Endodermal cell (in vitro differentiated cells): ENCODE data around the gene C14orf180. TPM values are rescaled to one million over a fixed set of nuclear protein-coding genes. Genes with fewer than 3 reads are reported as not detected.

Experiments used
- DNase-seq: peaks from one replicate; pipeline ENCODE4 v3.0.0-alpha.2; 2017
- H3K27ac ChIP-seq: 2 replicates; pipeline ENCODE4 v1.5.1; 2013; ENCODE audit warnings: mild to moderate bottlenecking, low read depth, low read length, moderate library complexity
- H3K27me3 ChIP-seq: 2 replicates; pipeline ENCODE4 v1.6.1; 2013; ENCODE audit warnings: mild to moderate bottlenecking, low read length, moderate library complexity; ENCODE audit not compliant: insufficient read depth, control insufficient read depth, poor library complexity, severe bottlenecking
- H3K36me3 ChIP-seq: 2 replicates; pipeline ENCODE4 v1.7.0; 2013; ENCODE audit warnings: mild to moderate bottlenecking, low read length, moderate library complexity; ENCODE audit not compliant: control insufficient read depth, insufficient read depth
- H3K4me1 ChIP-seq: one replicate; pipeline ENCODE4 v1.7.0; 2013; ENCODE audit warnings: low read length; ENCODE audit not compliant: control insufficient read depth, insufficient read depth
- H3K4me3 ChIP-seq: 2 replicates; pipeline ENCODE4 v1.5.1; 2013; ENCODE audit warnings: mild to moderate bottlenecking, low read length, moderate library complexity
- H3K9ac ChIP-seq: 2 replicates; pipeline ENCODE4 v1.6.1; 2013; ENCODE audit warnings: mild to moderate bottlenecking, low read length, moderate library complexity; ENCODE audit not compliant: poor library complexity, severe bottlenecking; ENCODE audit errors: extremely low read depth
- H3K9me3 ChIP-seq: 2 replicates; pipeline ENCODE4 v1.6.1; 2013; ENCODE audit warnings: mild to moderate bottlenecking, low read length, moderate library complexity; ENCODE audit not compliant: control insufficient read depth
- H3K27ac Mint-ChIP-seq: 2 replicates; pipeline ENCODE4 v1.8.0; 2020; ENCODE audit warnings: mixed read lengths
- H3K27me3 Mint-ChIP-seq: 2 replicates; pipeline ENCODE4 v1.8.0; 2021; ENCODE audit warnings: mild to moderate bottlenecking, mixed read lengths; ENCODE audit not compliant: insufficient read depth
- H3K36me3 Mint-ChIP-seq: 2 replicates; pipeline ENCODE4 v1.8.0; 2020; ENCODE audit warnings: low read depth, mixed read lengths
- H3K4me1 Mint-ChIP-seq: 2 replicates; pipeline ENCODE4 v1.8.0; 2020; ENCODE audit warnings: mixed read lengths
- H3K4me3 Mint-ChIP-seq: 2 replicates; pipeline ENCODE4 v1.8.0; 2020; ENCODE audit warnings: mild to moderate bottlenecking, moderate library complexity, mixed read lengths
- H3K9me3 Mint-ChIP-seq: 2 replicates; pipeline ENCODE4 v1.8.0; 2020; ENCODE audit warnings: mild to moderate bottlenecking, mixed read lengths
- CTCF ChIP-seq: fragments of 200-600 bp; sonication (generic); conservative IDR thresholded peaks from 2 replicates; pipeline ENCODE4 v1.5.0; 2021; ENCODE audit warnings: antibody characterized with exemption, mild to moderate bottlenecking
- WGBS, 2 experiments: methylation state at CpG; one replicate each; pipeline versions ENCODE4 v1.1.5 to v1.1.7; 2013; ENCODE audit warnings: missing lambda C conversion rate in 2 of 2, mixed read lengths in 1 of 2; ENCODE audit not compliant: insufficient coverage in 1 of 2, insufficient read length in 1 of 2; 5-methylcytosine and 5-hydroxymethylcytosine counted together
- total RNA-seq, 2 donors: library from RNA; stranded (reverse); fragmentation: NEBNext Ultra II Directional in 1 of 2; extraction: Animal tissue kit (Norgen Biotek cat#: 25700) in 1 of 2; gene quantifications; 2 replicates in 1 of 2; 3 replicates in 1 of 2; pipeline ENCODE4 v1.2.1, GENCODE V29; 2021

Gene C14orf180
- total RNA-seq, 2 donors from 2014 or later, result not detected

- TF ChIP-seq CTCF, result no peak
Observed at GRCh38 chr14:104544362-104544961, 35.1 kb upstream of the C14orf180 start.

GRCh38 chr14:104545151-104545941 is 34.2 kb upstream of the C14orf180 start:
- H3K4me3 ChIP-seq, result no peak overlapping the region
- 89 to 91% methylated on average over 28 to 32 of the region's 32 CpGs for WGBS, 2 experiments
- H3K36me3 ChIP-seq, result no peaks in the 10 kb centered on the region
- H3K9me3 ChIP-seq, result no peaks in the 10 kb centered on the region
- H3K9ac ChIP-seq, result no peak overlapping the region
- no peaks in the 10 kb centered on the region for H3K4me1 ChIP-seq
- Mint-ChIP-seq H3K4me3 (no peak overlapping the region), H3K9me3 (no peaks in the 10 kb centered on the region), H3K27me3 (no peaks in the 10 kb centered on the region), H3K27ac (no peak overlapping the region), H3K4me1 (no peaks in the 10 kb centered on the region), H3K36me3 (no peaks in the 10 kb centered on the region)
- peak; percentile 35 for DNase-seq
- no peak overlapping the region for H3K27ac ChIP-seq
- no peak for TF ChIP-seq CTCF
- H3K27me3 ChIP-seq, result no peaks in the 10 kb centered on the region

More at GRCh38 chr14:104544362-104544961, 35.1 kb upstream of the C14orf180 start:
- Mint-ChIP-seq H3K4me3 (no peak overlapping the region), H3K27ac (no peak overlapping the region), H3K36me3 (no peaks in the 10 kb centered on the region), H3K4me1 (no peaks in the 10 kb centered on the region), H3K9me3 (no peaks in the 10 kb centered on the region), H3K27me3 (no peaks in the 10 kb centered on the region)
- DNase-seq, result peak; percentile 32
- Histone ChIP-seq H3K9me3 (no peaks in the 10 kb centered on the region), H3K27ac (no peak overlapping the region), H3K9ac (no peak overlapping the region), H3K4me3 (no peak overlapping the region), H3K36me3 (no peaks in the 10 kb centered on the region), H3K4me1 (no peaks in the 10 kb centered on the region), H3K27me3 (no peaks in the 10 kb centered on the region)
- 85 to 90% methylated on average over 6 to 17 of the region's 17 CpGs for WGBS, 2 experiments

- no peak overlapping the region for H3K4me3 Mint-ChIP-seq
- no peak overlapping the region for H3K4me3 ChIP-seq
- H3K27me3 Mint-ChIP-seq, result no peaks in the 10 kb centered on the region
- no peaks in the 10 kb centered on the region for H3K9me3 ChIP-seq
- TF ChIP-seq CTCF, result no peak
- WGBS, 2 experiments, result 80 to 88% methylated on average over 20 to 24 of the region's 24 CpGs
- no peaks in the 10 kb centered on the region for H3K9me3 Mint-ChIP-seq
- H3K9ac ChIP-seq, result no peak overlapping the region
- H3K36me3 ChIP-seq, result no peaks in the 10 kb centered on the region
- no peaks in the 10 kb centered on the region for H3K36me3 Mint-ChIP-seq
- H3K27me3 ChIP-seq, result no peaks in the 10 kb centered on the region
- DNase-seq, result peak; percentile 41
- no peak overlapping the region for H3K27ac Mint-ChIP-seq
- H3K27ac ChIP-seq, result no peak overlapping the region
- no peaks in the 10 kb centered on the region for H3K4me1 Mint-ChIP-seq
- no peaks in the 10 kb centered on the region for H3K4me1 ChIP-seq
Observed at GRCh38 chr14:104545942-104546501, 33.5 kb upstream of the C14orf180 start.
